HuH-7.5 (cell line): ENCODE results near the gene SRSF4.

Experiments
- DNase-seq: peaks from one replicate; pipeline ENCODE4 v3.0.0; 2011; ENCODE audit warnings: low spot score

Gene SRSF4

DNA sequence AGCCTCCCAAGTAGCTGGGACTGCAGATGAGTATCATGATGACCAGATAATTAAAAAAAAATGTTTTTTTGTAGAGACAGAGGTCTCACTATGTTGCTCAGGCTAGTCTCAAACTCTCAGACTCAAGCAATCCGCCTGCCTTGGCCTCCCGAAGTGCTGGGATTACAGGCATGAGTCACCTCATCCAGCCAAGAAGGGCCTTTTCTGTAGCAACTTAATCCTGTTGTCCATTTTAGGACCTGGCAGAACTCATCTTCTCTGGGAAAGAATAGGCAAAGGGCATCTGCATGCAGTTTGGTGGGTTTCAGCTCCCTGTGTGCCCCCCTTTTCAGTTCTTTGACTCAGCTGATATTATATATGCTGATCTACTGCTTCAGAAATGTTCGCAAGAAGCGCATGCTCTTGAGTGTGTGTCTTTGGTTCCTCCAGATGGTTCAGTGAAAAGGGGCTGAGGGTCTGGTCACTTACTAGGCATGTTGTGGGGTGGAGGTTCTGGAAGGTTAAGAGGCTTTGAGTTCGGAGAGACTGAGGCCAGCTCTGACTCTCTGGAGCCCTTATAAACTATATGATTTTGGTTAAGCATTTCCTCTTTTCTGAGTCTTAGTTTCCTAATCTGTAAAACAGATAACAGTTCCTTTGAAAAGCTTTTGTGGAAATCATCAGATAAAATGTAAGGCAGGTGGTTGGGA is 19.4 kb upstream of the SRSF4 start:
- no peak for DNase-seq

DNA sequence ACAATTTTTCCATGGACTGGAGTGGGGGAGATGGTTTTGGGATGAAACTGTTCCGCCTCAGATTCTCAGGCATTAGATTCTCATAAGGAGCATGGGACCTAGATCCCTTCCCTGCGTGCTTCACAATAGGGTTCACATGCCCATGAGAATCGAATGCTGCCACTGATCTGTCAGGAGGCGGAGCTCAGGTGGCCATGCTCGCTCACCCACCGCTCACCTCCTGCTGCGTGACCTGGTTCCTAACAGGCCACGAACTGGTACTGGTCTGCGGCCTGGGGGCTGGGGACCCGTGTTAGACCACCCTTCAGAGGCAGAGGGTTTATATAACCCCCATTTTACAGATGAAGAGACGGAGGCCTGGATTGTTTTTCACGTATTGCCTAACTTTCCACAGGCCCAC is 16.3 kb upstream of the SRSF4 start:
- no peak for DNase-seq

DNA sequence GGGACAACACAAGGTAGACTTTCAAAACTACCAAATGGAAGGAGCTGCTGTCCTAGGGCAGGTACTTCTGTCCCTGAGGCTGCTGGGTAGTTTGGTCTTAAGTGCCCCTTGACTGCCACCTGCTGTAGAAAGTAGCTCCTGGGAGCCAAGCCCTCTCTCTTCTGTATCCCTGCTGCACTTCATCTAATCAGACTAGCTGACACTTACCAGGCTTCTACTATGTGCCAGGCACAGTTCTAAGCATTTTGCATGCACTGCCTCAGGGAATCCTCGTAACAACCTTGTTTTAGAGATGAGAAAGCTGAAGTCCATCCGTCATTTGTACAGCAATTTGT is 15.9 kb upstream of the SRSF4 start:
- peak; percentile 50 for DNase-seq

DNA sequence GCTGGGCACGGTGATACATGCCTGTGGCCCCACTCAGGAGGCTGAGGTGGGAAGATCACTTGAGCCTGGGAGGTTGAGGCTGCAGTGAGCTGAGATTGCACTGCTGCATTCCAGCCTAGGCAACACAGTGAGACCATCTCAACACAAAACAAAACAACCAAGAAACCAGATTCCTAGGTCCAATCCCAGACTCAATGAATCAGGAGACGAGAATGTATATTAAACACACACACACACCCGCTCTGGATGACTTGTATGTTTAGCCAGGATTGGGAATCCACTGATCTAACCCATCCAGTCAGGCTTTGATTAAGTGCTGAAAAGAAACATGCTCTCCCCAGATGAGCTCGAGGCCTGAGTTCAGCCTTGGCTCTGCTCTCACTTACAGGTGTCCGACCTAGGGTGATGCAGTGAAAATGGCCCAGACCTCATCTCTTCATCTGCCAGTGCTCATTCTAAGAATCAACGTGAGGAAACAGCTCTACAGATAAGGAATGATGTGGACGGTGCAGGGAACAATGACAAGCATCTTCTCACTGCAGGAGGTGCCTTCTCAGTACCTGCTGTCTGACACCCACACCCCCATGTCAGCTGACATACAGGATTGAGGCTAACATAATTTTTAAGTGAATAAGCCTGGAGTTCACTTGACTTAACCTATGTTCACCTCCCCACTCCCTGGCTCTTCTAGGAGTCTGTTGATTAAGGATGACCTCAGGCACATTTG is 15.3 kb upstream of the SRSF4 start:
- no peak for DNase-seq

DNA sequence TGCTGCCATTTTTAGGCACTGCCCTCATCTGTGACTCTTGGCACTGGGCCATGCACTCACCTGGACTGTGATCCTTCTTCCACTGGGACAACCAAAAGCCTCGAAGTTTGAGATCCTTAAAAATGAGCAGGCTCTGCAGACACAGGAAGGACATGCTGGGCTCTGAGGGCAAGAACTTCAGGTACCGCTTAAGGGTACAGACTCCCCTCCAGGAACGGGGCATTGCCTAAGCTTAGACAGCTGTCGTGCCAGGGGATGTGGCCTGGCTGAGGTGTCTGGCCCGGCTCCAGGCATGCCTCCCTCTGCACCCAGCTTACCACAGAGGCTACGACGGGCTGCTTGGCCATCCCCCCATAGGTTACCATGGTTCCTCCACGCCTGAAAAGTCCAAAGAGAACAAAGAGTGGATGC is 14.2 kb upstream of the SRSF4 start:
- no peak for DNase-seq

DNA sequence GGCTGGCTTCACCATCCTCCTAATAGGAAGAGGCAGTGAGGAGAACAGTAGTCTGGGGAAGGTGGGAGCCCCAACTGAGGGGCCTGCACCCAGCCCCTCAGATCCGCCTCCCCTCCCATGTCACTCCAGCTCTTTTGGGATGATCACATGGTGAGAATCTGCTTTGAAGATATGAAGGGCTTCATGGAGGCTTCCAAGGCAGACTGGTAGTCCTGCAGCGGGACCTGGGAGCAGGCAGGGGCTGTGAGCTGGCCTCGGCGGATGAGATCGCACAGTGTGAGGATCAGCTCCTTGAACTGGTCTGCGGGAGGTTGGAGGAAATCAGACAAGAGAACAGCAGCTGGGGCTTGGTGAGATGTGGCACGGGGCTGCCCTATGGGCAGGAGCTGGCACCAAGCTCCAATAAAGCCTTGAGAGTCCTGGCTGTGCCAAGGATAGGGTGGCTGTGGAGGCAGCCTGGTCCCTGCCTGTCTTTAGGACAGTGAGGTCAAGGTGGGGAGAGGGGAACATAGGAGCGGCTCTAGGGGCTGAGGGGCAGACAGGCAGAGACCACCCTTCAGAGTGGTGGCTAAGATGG is 12.3 kb upstream of the SRSF4 start:
- no peak for DNase-seq

DNA sequence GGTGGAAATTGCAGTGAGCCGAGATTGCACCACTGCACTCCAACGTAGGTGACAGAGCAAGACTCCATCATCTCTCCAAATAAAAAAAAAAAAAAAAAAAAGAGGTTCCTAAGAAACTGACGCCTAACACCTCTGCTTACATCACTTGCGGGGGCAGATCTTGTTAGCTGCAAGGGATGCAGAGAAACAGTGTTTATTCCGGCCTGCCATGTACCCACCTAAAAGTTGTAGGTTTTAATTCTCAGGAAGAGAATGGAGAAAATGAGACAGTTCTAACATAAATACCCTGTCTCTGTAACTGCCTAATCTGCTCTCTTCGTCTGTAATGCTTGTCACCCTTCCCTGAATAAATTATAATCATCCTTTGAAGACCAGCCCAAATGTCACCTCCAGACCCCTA is 9.0 kb upstream of the SRSF4 start:
- no peak for DNase-seq

DNA sequence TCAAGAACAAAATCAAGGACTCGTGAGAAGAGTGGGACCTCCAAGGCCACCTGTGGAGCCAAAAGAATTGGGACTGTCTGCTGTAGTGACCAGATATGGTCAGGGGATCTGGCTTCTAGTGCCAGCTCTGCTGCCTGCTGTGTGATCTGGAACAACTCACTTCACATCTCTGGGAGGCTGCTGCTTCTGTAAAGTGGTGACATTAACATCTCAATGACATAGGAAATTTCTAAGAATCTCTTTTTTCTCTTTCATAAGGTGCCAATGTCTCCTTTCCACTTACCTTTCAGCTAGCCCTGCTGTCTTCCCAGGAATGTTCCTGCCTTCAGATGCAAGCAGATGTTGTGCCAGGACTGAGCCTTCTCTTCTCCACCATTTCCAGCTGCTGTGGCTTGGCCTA is 5.0 kb upstream of the SRSF4 start:
- no peak for DNase-seq

DNA sequence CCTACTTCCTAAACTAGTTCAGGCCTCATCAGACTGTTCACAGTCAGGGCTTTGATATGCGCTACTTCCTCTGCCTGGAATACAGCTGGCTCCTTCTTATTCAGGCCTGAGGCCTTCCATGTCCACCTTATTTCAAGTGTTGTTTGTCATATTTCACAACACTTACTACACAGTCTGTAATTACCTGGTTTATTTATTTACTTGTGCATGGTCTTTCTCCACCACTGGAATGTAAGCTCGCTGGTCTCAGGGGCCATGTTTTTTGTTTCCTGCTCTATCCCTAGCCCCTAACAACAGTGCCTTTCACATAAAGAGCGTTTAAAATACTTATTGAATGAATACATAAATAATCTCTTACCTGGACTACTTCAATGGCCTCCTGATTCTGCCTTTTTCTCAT is 4.6 kb upstream of the SRSF4 start:
- peak; percentile 59 for DNase-seq

DNA sequence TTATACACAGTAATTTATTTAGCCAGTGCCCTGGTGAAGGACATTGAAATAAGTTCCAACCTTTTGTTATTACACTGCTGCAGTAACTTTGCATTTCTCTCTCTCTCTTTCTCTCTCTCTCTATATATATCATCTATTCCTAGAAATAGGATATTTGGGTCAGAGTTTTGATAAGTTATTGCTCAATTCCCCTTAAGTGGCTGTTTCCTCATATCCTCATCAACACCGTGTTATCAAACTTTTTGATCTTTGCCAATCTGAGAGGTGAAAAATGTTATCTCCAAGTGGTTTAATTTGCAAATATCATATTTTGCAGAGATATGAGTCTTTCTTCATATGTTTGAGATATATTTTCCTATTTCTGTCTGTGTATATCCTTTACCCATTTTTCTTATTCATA is 1.6 kb upstream of the SRSF4 start:
- DNase-seq = no peak

DNA sequence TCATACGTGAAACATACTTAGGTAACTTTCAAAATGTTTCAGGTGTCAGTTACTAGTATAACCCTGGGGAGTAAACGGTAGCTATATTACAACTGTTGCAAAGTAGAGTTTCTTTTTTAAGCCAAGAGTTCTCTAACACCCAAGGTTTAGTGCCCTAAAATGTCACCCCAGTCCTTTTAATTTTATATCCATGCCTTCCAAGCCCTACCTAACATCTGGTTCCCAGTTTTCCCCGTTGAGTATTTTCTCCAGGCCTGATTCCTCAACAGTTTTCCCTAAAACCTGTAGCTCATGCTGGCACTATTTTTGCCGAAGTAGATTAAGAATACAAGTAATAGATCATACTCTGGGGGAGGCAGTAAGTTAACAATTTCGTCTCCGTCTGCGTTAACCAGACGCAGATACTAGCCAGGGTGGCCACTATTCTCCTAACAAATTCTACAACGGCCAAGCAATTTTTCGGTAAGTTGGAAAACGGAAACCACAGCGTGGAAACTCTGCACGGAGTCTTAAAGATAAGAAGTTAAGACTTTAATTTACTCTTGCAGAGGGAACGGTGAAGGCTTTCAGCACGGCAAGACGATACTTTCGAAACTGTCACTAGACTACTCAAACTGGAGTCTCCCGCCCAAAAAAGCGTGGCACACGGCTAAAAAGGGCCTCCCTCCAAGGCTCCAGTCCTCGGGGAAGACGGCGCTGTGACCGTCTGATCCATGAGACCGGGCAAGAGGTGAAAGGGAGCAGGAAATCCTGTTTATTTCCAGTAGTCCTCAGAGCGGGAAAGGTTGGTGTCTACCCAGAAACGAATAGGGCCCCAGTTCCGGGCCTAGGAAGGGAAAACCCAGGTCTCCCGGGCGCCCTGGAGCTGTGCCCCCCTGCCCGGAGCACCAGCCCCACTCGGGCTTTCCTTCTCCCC is 945 bp downstream of the SRSF4 start:
- no peak for DNase-seq

DNA sequence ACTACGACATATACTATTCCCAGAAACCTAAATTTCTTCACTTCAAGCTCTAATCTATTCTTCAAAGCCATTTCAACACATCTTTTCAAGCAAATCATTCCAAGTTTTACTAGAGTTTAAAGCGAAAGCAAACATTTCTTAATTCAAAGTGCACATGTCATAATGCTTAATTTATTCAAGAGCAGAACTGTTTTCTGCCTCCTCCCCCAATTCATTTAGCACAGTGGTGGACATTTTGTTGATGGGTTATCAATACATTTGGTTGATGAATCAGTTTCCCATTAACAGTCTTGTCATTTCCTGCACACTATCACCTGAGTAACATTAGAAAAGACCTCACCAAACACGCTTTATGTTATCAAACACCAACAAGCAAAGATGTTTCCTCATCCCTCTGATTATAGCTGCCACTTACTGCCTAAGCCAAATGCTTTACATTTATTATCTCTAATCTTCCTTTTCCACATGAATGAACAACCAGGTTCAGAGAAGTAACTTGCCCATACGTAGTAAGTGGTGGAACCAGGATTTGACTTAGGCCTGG is 2.0 kb downstream of the SRSF4 start:
- DNase-seq = no peak

DNA sequence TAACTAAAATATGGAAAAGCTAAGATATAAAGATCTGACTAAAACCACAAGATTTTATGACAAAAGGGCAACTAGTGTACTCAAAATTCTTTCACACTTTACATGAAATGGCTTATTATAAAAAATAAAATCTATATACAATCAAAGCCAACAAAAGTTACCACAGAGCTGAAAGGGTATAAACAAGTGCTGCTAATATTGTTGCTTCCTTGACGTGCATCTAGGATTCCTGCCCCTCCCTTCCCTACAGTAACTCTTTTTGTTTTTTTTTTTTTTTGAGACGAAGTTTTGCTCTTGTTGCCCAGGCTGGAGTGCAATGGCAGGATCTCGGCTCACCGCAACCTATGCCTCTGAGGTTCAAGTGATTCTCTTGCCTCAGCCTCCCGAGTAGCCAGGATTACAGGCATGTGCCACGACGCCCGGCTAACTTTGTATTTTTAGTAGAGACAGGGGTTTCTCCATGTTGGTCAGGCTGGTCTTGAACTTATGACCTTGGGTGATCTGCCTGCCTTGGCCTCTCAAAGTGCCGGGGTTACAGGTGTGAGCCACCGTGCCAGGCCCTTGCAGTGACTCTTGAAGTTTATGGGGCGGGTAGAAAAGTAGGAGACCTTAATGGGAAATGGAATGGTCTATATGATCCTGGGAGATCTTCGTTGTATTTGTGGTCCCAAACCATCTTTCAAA is 4.5 kb downstream of the SRSF4 start:
- DNase-seq = no peak

DNA sequence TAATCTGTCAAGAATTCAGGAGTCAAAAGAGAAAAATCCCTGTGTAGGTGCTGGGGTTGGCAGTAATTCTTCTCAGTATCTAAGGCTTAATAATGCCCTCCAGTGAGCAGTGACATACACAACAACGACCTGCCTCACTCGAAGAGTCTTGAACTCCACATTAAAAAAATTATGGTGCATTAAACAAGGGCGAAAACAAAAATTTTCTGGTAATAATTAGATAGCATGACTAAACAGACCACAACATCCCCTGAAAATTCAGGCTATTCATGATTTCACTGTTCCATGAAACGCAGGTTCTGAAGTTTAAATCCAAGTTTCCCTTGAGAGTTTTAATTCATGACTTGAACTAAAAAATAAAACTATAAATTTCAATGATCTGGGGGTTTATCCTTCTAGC is 5.1 kb downstream of the SRSF4 start:
- DNase-seq = no peak

DNA sequence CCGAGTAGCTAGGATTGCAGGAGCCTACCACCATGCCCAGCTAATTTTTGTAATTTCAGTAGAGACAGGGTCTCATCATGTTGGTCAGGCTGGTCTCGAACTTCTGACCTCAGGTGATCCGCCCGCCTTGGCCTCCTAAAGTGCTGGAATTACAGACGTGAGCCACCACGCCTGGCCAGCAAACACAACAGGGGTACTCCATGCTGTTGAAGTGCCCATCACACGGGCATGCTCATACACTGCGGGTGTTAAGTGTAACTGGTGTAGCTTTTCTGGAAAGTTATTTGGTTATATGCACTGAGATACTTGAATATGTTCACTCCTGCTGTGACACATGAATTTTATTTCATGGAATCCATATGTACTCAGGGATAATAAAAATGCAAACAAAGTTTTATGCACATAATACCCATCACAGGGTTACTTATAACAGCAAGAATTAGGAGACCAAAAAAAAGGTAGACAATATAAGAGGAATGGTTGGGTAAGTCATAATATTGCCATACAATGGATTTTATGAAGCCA is 9.2 kb downstream of the SRSF4 start:
- no peak for DNase-seq

DNA sequence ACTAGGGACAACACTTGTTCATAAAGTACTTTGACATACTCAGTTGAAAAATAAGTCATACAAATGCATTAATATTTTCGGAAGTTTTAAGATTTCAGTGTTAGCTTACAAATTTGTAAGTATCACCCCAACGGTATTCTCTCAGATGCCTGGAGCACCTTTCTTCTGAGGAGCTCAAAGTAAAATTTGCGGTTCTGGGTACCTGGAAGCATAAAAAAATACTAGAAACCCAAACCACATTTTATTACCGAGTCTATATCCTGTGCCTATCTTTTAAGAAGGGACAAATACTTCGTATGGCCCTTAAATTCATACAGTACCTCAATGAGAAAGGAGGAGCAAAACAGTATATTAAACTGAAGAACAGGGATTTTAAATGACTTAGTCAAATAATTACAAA is 10.2 kb downstream of the SRSF4 start:
- no peak for DNase-seq

DNA sequence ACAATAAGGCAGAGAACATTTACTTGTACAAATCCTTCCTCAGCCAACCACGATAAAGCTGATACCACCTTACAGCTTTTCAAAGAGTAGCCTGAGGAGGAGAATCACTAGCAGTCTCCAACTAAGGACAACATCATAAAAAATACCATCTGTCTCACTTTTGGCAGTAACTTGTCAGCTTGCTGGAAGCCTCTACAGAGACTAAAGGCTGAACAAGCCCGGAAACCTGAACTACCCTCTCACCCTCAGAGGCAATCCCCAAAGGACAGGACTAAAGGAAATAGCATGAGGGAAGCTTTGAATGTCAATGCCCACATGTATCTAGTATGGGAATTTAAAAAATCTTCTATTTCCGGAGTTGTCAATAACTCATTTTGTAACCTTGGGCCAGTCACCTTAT is 10.6 kb downstream of the SRSF4 start:
- DNase-seq = no peak

DNA sequence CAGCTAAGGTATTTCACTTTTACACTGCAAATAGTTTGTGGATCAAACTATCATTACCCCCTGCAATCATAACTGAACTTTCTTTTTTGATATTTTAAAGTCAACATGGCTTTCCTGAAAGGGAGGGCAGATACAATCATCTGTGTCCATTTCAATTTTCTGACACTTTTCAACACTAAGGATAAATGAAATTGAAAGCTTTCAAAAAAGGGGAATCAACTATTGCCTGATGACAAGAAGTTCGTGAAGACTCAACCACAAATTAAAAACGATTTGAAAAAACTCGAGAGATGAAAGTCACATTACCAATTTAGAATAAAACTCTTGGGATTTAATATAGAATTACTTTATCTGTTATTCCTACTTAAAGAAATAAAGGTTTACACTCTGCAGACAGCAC is 11.7 kb downstream of the SRSF4 start:
- DNase-seq = no peak

DNA sequence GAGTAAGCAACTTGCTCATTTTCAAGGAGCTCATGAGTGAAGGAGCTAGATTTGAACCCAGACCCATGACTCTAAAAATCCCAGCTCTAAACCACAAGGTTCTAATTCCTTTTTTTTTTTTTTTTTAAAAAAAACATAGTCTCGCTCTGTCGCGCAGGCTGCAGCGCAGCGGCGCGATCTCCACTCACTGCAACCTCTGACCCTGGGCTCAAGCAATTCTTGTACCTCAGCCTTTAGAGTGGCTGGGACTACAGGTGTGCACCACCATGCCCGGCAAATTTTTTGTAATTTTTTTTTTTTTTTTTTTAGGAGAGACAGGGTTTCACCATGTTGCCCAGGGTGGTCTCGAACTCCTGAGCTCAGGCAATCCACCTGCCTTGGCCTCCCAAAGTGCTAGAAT is 13.8 kb downstream of the SRSF4 start:
- DNase-seq = no peak

DNA sequence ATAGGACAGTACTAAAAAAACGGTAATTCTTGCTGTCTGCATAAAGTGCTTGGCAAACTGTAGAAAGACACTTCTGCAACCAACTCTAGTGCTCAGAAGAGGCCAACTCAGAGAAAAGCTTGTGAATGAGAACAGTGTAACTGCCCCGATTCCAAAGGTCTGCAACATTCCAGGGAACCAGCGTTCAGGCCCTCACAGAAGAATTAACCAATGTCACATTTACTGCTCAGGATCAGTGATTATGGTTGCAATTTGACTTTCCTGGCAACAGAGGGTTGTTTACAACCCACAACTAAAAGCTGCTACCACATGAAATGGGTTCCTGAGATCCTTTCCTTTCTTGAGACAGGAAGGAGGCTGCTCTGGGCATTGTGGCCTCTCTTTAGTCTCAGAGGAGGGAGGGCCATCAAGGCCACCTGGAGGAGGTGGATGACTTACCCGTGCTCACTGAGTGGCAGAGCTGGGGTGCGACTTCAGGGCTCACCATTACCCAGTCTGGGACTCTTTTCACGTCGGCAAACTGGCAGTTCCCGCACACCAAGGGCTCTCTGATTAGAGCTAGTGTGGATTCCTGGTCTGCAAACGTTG is 15.3 kb downstream of the SRSF4 start:
- no peak for DNase-seq

DNA sequence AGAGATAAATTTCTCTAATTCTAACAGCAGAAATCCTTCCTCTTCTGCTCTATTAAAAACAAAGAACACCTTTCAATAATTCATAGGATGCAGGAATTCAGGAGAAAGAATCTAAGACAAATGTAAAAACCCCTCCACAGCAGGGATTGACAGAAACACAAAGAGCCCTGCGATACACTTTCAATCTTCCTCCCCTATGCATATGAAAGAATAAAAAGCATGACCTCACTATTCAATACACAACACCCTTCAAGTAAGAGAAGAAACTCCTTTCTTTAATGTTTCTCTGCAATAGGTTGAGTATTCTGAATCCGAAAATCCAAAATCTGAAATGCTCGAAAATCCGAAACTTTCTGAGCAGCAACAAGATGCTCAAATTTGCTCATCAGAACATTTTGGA is 17.1 kb downstream of the SRSF4 start:
- no peak for DNase-seq
